Kidney glomerular epithelial cell (primary cell): Measurements from ENCODE around the gene NKX2-4.
"Not testable (repeated sequence)": the region's sequence is repeated elsewhere in the genome, so short reads cannot be mapped to it uniquely, and the experiment has no call there.

Source experiments
- DNase-seq: peaks from one replicate; lab custom pipeline; 2025; lab: John Stamatoyannopoulos, UW

Gene NKX2-4

GRCh38 chr20:21397341-21398108 lies at the start of gene NKX2-4:
Gene NKX2-4 (minus strand): TSS chr20:21397526. CDS start chr20:21397399, 127 bp downstream.
- DNase-seq, result no peak

GRCh38 chr20:21437816-21438215 lies 40.5 kb upstream of the NKX2-4 start:
- DNase-seq, result peak; percentile 18

- no peak for DNase-seq
These were observed 39.9 kb upstream of the NKX2-4 start for GRCh38 chr20:21437248-21437647.

- peak; percentile 95 for DNase-seq
These were observed 38.9 kb upstream of the NKX2-4 start for GRCh38 chr20:21436205-21436604.

GRCh38 chr20:21435576-21435975 lies 38.2 kb upstream of the NKX2-4 start:
- DNase-seq, result no peak

- DNase-seq, result peak; percentile 12
These were observed 36.1 kb upstream of the NKX2-4 start for GRCh38 chr20:21433329-21433890.

- peak; percentile 10 for DNase-seq
These were observed 35.6 kb upstream of the NKX2-4 start for GRCh38 chr20:21432911-21433310.

- peak; percentile 82 for DNase-seq
These were observed 32.7 kb upstream of the NKX2-4 start for GRCh38 chr20:21430020-21430419.

- no peak for DNase-seq
These were observed 27.5 kb upstream of the NKX2-4 start for GRCh38 chr20:21424846-21425245.

GRCh38 chr20:21423712-21424111 lies 26.4 kb upstream of the NKX2-4 start:
- DNase-seq, result not testable (repeated sequence)

- no peak for DNase-seq
These were observed 24.4 kb upstream of the NKX2-4 start for GRCh38 chr20:21421601-21422236.

- not testable (repeated sequence) for DNase-seq
These were observed 21.8 kb upstream of the NKX2-4 start for GRCh38 chr20:21419147-21419546.

GRCh38 chr20:21413996-21414395 lies 16.7 kb upstream of the NKX2-4 start:
- DNase-seq, result not testable (repeated sequence)

- no peak for DNase-seq
These were observed 14.4 kb upstream of the NKX2-4 start for GRCh38 chr20:21411725-21412124.

GRCh38 chr20:21399005-21399475 lies 1.7 kb upstream of the NKX2-4 start:
- DNase-seq, result no peak

- no peak for DNase-seq
These were observed 1.0 kb upstream of the NKX2-4 start for GRCh38 chr20:21398109-21399004.

- DNase-seq, result no peak
These were observed 556 bp downstream of the NKX2-4 start for GRCh38 chr20:21396599-21397340.

GRCh38 chr20:21395666-21396598 lies 1.4 kb downstream of the NKX2-4 start:
- no peak for DNase-seq

- no peak for DNase-seq
These were observed 2.2 kb downstream of the NKX2-4 start for GRCh38 chr20:21395051-21395665.

GRCh38 chr20:21394551-21394950 lies 2.8 kb downstream of the NKX2-4 start:
- no peak for DNase-seq
